Stimulated activated naive B cell treated with anti-CD40 and anti-IgM and Interleukin-4, amounts not matched to agents 10 μg/mL and 1 μg/mL and 100 μg/mL, for 72 hours (primary cell): Measurements from ENCODE around the gene CENPV.

Source experiments
- ATAC-seq, 2 donors: fragments of 150-1000 bp; cut with Tn5 transposase; replicated peaks; 2 replicates each; pipeline ENCODE4 v1.10.0; 2021; ENCODE audit warnings: moderate library complexity in 1 of 2
- DNase-seq: peaks from one replicate; pipeline ENCODE4 v3.0.0; 2021
- H3K27ac Mint-ChIP-seq: one replicate; pipeline ENCODE4 v1.8.0; 2022; ENCODE audit warnings: mild to moderate bottlenecking, mixed read lengths
- H3K27me3 Mint-ChIP-seq, 2 donors: one replicate each; pipeline ENCODE4 v1.8.0; 2022; ENCODE audit warnings: mixed read lengths in 2 of 2
- H3K36me3 Mint-ChIP-seq, 2 donors: one replicate each; pipeline ENCODE4 v1.8.0; 2022; ENCODE audit warnings: mixed read lengths in 2 of 2, mild to moderate bottlenecking in 1 of 2
- H3K4me1 Mint-ChIP-seq, 2 donors: one replicate each; pipeline ENCODE4 v1.8.0; 2022; ENCODE audit warnings: mixed read lengths in 2 of 2, mild to moderate bottlenecking in 1 of 2
- H3K4me3 Mint-ChIP-seq, 2 donors: one replicate each; pipeline ENCODE4 v1.8.0; 2022; ENCODE audit warnings: mild to moderate bottlenecking in 2 of 2, mixed read lengths in 2 of 2, moderate library complexity in 1 of 2
- H3K9me3 Mint-ChIP-seq, 2 donors: one replicate each; pipeline ENCODE4 v1.8.0; 2022; ENCODE audit warnings: mixed read lengths in 2 of 2, mild to moderate bottlenecking in 1 of 2

CENPV gene

DNA sequence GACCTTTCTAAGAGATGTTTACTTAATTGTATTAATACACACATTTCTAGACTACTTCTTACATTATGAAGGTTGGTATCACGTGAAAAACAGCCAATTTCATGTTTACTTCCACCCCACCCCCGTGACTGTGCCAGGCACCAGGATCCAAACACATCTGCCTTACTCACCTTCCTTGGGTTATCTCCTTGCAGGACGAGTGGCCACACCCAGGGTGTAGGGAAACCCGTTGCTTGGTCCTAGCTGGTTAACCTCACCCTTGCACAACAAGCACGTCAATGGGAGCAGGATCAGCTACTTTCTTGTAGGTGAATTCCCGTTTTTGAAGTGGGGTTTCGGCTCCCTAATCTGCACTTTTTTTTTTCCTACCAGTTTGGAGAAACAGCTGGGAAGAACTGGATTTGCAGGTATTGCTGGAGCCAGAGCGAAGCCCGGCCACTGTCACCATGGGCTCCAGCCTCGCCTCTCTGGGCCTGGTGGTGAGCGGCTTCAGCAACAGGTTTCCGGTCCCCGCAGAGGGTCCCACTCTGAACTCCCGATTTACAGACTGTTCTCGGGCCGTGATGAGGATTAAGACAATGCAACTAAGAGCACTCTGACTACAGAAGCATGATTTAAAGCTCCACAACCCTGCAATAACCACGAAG lies 25.5 kb upstream of the CENPV start:
- H3K9me3 Mint-ChIP-seq: no peaks in the 10 kb centered on the region
- peak overlapping the region in 1 of 2 donors; percentile 22 for H3K4me3 Mint-ChIP-seq
- peaks cover 21 to 26% of the 10 kb centered on the region in 2 donors for H3K4me1 Mint-ChIP-seq
- ATAC-seq (no peak), DNase-seq (no peak)
- peaks cover 22 to 30% of the 10 kb centered on the region in 2 donors for H3K36me3 Mint-ChIP-seq
- no peaks in the 10 kb centered on the region for H3K27me3 Mint-ChIP-seq
- peak overlapping the region; percentile 31 for H3K27ac Mint-ChIP-seq

DNA sequence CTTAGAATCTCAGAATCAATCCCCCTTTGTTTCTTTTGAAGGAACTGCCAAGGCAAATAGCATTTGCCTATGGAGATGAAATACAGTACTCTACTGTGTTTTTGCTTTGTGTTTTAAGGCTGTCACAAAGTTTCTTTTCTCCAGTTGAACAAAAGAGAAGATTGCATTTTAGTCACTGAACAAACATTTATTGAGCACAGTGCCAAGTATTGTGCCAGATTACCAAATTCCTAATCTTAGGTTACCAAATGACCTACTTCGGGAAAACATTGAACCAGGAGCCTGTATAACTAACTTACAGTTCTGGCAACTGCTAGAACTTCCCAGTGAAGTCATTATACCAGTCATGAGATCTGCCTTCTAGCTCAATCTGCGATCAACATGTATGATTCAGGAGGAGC lies 24.7 kb upstream of the CENPV start:
- DNase-seq (no peak), ATAC-seq (no peak)
- H3K9me3 Mint-ChIP-seq: no peaks in the 10 kb centered on the region
- peaks cover 17 to 23% of the 10 kb centered on the region in 2 donors for H3K36me3 Mint-ChIP-seq
- H3K4me3 Mint-ChIP-seq: no peak overlapping the region
- no peaks in the 10 kb centered on the region for H3K27me3 Mint-ChIP-seq
- peaks cover 15 to 24% of the 10 kb centered on the region in 2 donors for H3K4me1 Mint-ChIP-seq
- no peak overlapping the region for H3K27ac Mint-ChIP-seq

DNA sequence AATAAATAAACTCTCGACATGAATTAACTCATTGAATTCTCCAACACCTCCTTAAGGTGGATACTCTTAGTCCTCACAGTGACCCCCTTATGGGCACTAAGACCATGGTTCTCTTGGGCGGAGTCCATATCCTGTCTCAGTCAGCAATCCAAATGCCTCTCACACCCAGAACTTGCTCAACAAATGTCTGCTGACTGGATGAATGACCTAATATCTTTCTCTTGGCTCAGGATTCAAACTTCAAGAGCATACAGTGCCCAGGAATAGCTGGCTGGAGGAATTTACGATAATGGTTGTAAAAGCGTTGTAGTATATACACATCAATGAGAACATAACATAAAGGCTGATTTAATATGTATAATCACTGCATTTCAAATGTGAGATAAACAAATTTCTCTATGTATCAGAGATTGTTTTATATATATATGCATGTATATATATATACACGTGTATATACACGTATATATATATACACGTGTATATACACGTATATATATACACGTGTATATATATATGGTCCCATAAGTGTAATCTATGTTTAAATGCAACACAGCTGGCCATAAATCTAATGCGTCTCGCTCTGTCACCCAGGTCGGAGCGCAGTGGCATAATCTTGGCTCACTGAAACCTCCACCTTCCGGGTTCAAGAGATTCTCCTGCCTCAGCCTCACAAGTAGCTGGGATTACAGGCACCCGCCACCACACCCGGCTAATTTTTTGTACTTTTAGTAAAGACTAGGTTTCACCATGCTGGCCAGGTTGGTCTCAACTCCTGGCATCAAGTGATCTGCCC lies 21.1 kb upstream of the CENPV start:
- ATAC-seq (no peak), DNase-seq (no peak)
- Mint-ChIP-seq H3K4me1 (peaks cover 2 to 6% of the 10 kb centered on the region in 2 donors), H3K27me3 (no peaks in the 10 kb centered on the region), H3K36me3 (no peaks in the 10 kb centered on the region), H3K9me3 (no peaks in the 10 kb centered on the region), H3K27ac (peak overlapping the region; percentile 60), H3K4me3 (no peak overlapping the region)

GRCh38 chr17:16371742-16372141 lies 18.5 kb upstream of the CENPV start:
- no peak for DNase-seq
- Mint-ChIP-seq H3K4me3 (no peak overlapping the region), H3K9me3 (no peaks in the 10 kb centered on the region), H3K36me3 (no peaks in the 10 kb centered on the region), H3K27ac (no peak overlapping the region), H3K27me3 (no peaks in the 10 kb centered on the region), H3K4me1 (peaks cover 2 to 6% of the 10 kb centered on the region in 2 donors)
- no peak for ATAC-seq

DNA sequence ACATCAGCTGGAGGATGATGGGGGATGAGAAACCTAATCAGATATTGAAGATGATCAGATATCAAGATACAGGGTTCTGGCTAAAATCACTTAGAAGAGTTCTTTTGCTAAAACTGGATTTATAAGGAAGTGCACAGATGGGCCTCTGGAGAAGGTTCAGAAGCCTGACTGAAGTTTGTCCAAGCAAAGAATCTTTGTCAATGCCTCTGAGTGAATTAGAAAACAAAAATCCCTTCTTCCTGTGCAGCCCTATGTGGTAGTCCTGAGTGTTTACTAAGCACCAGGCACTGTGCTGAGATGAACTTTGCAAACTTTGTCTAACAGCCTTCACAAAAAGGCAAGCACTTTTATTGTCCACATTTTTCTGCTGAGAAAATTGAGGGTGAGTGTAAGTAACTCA lies 11.4 kb upstream of the CENPV start:
- no peaks in the 10 kb centered on the region for H3K36me3 Mint-ChIP-seq

GRCh38 chr17:16363749-16364536 lies 10.7 kb upstream of the CENPV start:
- Mint-ChIP-seq H3K36me3 (no peaks in the 10 kb centered on the region), H3K4me3 (no peak overlapping the region), H3K27me3 (no peaks in the 10 kb centered on the region), H3K9me3 (no peaks in the 10 kb centered on the region), H3K4me1 (peaks cover 3 to 10% of the 10 kb centered on the region in 2 donors), H3K27ac (no peak overlapping the region)
- peak; percentile 98 for ATAC-seq
- DNase-seq: peak; percentile 61

More for the DNA sequence above, 11.4 kb upstream of the CENPV start:
- Mint-ChIP-seq H3K9me3 (no peaks in the 10 kb centered on the region), H3K4me1 (peaks cover 3 to 10% of the 10 kb centered on the region in 2 donors), H3K27me3 (no peaks in the 10 kb centered on the region), H3K27ac (peak overlapping the region; percentile 20), H3K4me3 (no peak overlapping the region)
- DNase-seq: no peak
- no peak for ATAC-seq

GRCh38 chr17:16361874-16362273 lies 8.6 kb upstream of the CENPV start:
- Mint-ChIP-seq H3K4me1 (peaks cover 3 to 10% of the 10 kb centered on the region in 2 donors), H3K4me3 (no peak overlapping the region), H3K27me3 (no peaks in the 10 kb centered on the region), H3K9me3 (no peaks in the 10 kb centered on the region), H3K36me3 (no peaks in the 10 kb centered on the region), H3K27ac (no peak overlapping the region)
- DNase-seq: no peak
- peak in 1 of 2 donors; percentile 21 for ATAC-seq

DNA sequence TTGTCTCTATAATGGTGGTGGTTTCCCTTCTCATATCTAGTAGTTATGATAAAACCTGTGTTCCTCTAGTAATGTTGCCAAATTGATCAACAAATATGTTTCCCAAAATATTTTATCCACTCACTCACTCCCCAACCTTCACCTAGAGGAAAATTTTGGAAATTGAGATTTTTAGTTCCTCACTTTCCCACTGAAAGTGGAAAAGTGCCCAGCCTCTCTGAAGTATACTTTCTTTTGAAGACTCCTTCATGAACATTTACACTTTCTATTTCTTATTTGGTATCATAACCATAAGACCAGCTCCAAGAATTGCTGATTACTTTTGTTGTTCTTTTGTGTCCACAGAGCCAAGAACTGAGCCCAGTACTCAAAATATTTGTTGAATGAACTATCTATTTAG lies 5.1 kb upstream of the CENPV start:
- H3K36me3 Mint-ChIP-seq: no peaks in the 10 kb centered on the region
- H3K4me3 Mint-ChIP-seq: no peak overlapping the region
- H3K27ac Mint-ChIP-seq: no peak overlapping the region
- no peaks in the 10 kb centered on the region for H3K9me3 Mint-ChIP-seq
- no peaks in the 10 kb centered on the region for H3K27me3 Mint-ChIP-seq
- DNase-seq (no peak), ATAC-seq (no peak)
- peaks cover 0 to 2% of the 10 kb centered on the region in 2 donors for H3K4me1 Mint-ChIP-seq

GRCh38 chr17:16354585-16354984 lies 1.3 kb upstream of the CENPV start:
- H3K4me3 Mint-ChIP-seq: no peak overlapping the region
- peaks cover 3 to 4% of the 10 kb centered on the region in 2 donors for H3K4me1 Mint-ChIP-seq
- no peak overlapping the region for H3K27ac Mint-ChIP-seq
- peaks cover 4 to 8% of the 10 kb centered on the region in 2 donors for H3K36me3 Mint-ChIP-seq
- H3K9me3 Mint-ChIP-seq: no peaks in the 10 kb centered on the region
- H3K27me3 Mint-ChIP-seq: no peaks in the 10 kb centered on the region
- ATAC-seq: no peak
- no peak for DNase-seq

DNA sequence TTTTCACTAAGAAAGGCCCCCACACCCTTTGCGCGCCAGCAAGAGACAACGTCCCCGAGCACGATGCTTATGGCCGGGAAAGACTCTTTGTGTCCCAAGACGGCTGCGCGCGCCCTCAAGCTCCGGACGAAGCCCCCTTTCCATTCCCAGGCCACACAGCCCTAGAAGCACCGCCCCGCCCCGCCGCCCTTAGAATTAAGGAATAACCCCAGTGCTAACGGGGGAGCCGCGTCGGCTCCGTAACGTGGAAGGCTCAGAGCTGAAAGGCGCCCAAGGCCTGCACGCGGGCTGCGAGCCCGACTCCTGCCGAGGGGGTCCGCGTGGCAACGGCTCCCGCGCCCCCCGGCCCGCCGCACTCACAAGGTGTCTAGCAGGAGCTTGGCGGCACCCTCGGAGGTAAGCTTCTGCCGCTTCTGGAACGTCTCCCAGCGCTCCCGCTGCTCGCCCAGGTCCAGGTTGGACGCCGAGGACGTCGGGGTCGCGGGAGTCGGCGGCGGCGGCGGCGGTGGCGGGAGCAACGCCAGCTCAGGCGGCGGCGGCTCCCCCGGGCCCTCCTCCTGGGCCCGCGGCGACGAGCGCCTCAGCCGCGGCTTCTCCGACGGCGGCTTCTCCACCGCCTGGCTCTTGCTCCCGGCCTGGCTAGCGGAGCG lies 477 bp downstream of the CENPV start:
- peaks cover 6 to 19% of the 10 kb centered on the region in 2 donors for H3K36me3 Mint-ChIP-seq
- peaks cover 7 to 8% of the 10 kb centered on the region in 2 donors for H3K4me1 Mint-ChIP-seq
- H3K9me3 Mint-ChIP-seq: no peaks in the 10 kb centered on the region
- ATAC-seq: peak; percentile 67 to 68
- peak; percentile 21 for DNase-seq
- peak overlapping the region; percentile 79 for H3K27ac Mint-ChIP-seq
- peak overlapping the region; percentile 93 to 97 for H3K4me3 Mint-ChIP-seq
- no peaks in the 10 kb centered on the region for H3K27me3 Mint-ChIP-seq

DNA sequence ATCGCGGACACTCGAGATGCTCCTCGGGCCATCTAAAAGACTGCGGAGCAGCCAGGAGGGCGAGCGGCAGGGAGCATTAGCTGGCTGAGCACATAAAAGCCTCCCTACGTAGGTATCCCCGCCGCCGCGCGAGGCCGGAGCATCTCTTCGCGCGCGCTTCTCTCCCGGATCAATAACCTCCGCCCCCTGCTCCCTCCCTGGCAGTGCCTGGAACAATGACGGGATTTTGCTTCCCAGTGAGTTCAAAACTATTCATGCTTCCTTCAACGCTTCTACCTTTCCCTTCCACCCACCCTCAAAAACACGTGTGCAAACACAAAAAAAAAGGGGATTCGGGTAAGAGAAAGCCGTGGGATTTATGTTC lies 984 bp downstream of the CENPV start:
- DNase-seq (no peak), ATAC-seq (peak; percentile 33)
- Mint-ChIP-seq H3K36me3 (peaks cover 9 to 23% of the 10 kb centered on the region in 2 donors), H3K27me3 (no peaks in the 10 kb centered on the region), H3K9me3 (no peaks in the 10 kb centered on the region), H3K4me1 (peaks cover 7 to 8% of the 10 kb centered on the region in 2 donors), H3K4me3 (peak overlapping the region; percentile 93 to 97), H3K27ac (peak overlapping the region; percentile 79)

DNA sequence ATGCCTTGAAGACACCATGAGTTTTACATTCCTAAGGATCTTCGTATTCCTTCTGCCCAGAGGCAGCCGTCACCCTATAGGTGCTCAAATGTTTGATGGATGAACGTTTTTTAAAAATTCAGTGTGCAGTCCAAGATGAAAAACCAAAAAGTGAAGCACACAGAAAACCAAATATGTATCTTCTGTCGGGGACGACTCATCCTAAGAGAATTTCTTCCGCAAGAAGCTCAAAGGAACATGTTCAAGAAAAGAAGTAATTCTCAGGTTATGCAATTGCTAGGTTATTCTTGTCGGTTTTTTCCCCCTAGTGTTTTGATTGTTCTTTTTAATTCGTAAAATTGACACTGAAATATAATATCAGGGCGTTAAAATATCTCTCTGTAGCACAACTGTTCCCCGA lies 1.4 kb downstream of the CENPV start:
- Mint-ChIP-seq H3K9me3 (no peaks in the 10 kb centered on the region), H3K4me1 (peaks cover 7 to 8% of the 10 kb centered on the region in 2 donors), H3K4me3 (peak overlapping the region; percentile 93 to 97), H3K36me3 (peaks cover 11 to 27% of the 10 kb centered on the region in 2 donors), H3K27me3 (no peaks in the 10 kb centered on the region), H3K27ac (peak overlapping the region; percentile 79)
- no peak for ATAC-seq
- no peak for DNase-seq

GRCh38 chr17:16349431-16349830 lies 3.8 kb downstream of the CENPV start:
- Mint-ChIP-seq H3K9me3 (no peaks in the 10 kb centered on the region), H3K4me1 (peaks cover 4 to 8% of the 10 kb centered on the region in 2 donors), H3K27ac (peak overlapping the region; percentile 65), H3K36me3 (peaks cover 15 to 34% of the 10 kb centered on the region in 2 donors), H3K4me3 (no peak overlapping the region), H3K27me3 (no peaks in the 10 kb centered on the region)
- DNase-seq (no peak), ATAC-seq (no peak)

DNA sequence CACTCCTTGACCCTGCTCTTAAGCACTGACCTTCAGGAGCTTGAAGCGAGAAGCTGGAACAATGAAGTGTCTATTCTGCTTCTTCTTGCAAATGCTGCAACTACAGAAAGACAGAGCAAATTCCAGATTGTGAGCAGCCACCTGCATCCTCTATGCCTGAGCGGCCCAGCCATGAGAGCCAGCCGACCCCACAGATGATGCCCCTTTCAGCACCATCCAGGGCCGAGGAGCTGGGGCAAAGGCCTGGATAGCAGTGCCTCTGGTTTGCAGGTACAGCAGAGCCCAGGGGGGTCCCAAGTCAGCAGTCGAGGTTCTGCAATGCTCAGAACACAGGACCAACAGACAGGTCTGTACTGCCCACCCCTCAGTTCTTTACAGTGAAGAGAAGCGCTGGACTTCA lies 4.7 kb downstream of the CENPV start:
- no peak overlapping the region for H3K27ac Mint-ChIP-seq
- ATAC-seq (no peak), DNase-seq (no peak)
- H3K4me1 Mint-ChIP-seq: peaks cover 4 to 8% of the 10 kb centered on the region in 2 donors
- no peak overlapping the region for H3K4me3 Mint-ChIP-seq
- H3K27me3 Mint-ChIP-seq: no peaks in the 10 kb centered on the region
- peaks cover 22 to 43% of the 10 kb centered on the region in 2 donors for H3K36me3 Mint-ChIP-seq
- H3K9me3 Mint-ChIP-seq: no peaks in the 10 kb centered on the region
